Activated CD4-positive, alpha-beta T cell treated with anti-CD3 and anti-CD28 coated beads for 36 hours (primary cell): ENCODE data around the gene HPS5. TPM values are rescaled to one million over a fixed set of nuclear protein-coding genes. Genes with fewer than 3 reads are reported as not detected.

ENCODE experiments used
- ATAC-seq: fragments of 200-7000 bp; cut with Tn5 transposase; one replicate; pipeline ENCODE4 v1.10.0; 2021; ENCODE audit warnings: mild to moderate bottlenecking, moderate library complexity
- CTCF ChIA-PET: fragments of 350-600 bp; sonication (Branson Sonifier 250); formaldehyde crosslinking; loops from one replicate; lab custom pipeline; 2021; ENCODE audit warnings: antibody characterized with exemption; lab: Charles Lee
- POLR2A ChIA-PET: fragments of 350-600 bp; sonication (Branson Sonifier 250); formaldehyde crosslinking; loops from one replicate; lab custom pipeline; 2021; ENCODE audit warnings: antibody characterized with exemption, inconsistent platforms; lab: Charles Lee
- DNase-seq: peaks from one replicate; pipeline ENCODE4 v3.0.0-alpha.2; 2020
- H3K27ac Mint-ChIP-seq: one replicate; pipeline ENCODE4 v1.8.0; 2021; ENCODE audit warnings: mixed read lengths
- H3K27me3 Mint-ChIP-seq: one replicate; pipeline ENCODE4 v1.8.0; 2021; ENCODE audit warnings: mixed read lengths
- H3K36me3 Mint-ChIP-seq: one replicate; pipeline ENCODE4 v1.8.0; 2021; ENCODE audit warnings: low read depth, mixed read lengths
- H3K4me1 Mint-ChIP-seq: one replicate; pipeline ENCODE4 v1.8.0; 2021; ENCODE audit warnings: mixed read lengths
- H3K4me3 Mint-ChIP-seq: one replicate; pipeline ENCODE4 v1.8.0; 2021; ENCODE audit warnings: mild to moderate bottlenecking, moderate library complexity, mixed read lengths
- H3K9me3 Mint-ChIP-seq: one replicate; pipeline ENCODE4 v1.8.0; 2021; ENCODE audit warnings: low read depth, mixed read lengths
- intact Hi-C, 2 experiments: fragments of 100-400 bp; cut with DNase I in 1 of 2; cut with micrococcal nuclease in 1 of 2; formaldehyde crosslinking; loops; one replicate each; pipeline versions ENCODE4 v1.14.2 to v1.15.1; 2022 to 2024; cut with DNase I, micrococcal nuclease
- total RNA-seq, 2 experiments: library from RNA; stranded (reverse); gene quantifications; one replicate each; pipeline ENCODE4 v1.2.3, GENCODE V29; 2021

Gene HPS5
- total RNA-seq, 2 experiments from 2014 or later: 14.3 to 16.1 TPM

DNA sequence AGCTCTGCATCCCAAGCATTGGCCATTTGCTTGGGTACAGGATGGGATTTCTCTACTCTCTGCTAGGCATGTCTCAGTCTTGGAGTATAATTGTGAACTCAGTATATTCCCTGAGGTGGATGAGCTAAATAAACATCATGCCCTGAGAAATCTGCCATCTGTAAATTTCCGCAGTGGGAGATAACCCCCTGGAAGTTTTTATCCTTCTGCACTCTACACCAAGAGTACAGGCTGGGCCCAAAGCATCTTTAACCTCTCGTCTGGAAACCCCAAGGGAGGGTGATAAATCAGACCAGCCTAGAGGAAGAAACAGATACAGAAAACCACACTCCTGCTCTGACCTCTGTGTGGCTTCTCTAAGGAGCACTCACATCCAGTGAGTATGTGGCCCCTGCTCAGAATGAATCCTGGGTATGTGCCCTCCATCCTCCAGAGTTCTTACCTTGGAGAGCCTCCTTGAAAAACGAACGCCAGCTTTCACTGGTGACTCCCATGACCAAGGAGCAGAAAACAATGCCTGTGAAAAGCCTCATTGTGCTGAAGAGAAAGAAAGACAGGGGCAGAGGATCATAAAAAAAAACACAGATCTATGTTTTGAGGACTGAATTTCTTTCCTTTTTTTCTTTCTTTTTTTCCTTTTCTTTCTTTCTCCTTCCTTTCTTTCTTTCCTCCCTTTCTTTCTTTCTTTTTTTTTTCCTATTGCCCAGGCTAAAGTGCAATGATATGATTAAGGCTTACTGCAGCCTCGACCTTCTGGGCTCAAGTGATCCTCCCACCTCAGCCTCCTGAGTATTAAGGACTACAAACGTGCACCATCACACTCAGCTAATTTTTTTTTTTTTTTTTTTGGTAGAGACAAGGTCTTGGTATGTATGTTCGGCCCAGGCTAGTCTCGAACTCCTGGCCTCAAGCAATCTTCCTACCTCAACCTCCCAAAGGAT is 86.3 kb downstream of the HPS5 start:
- H3K27me3 Mint-ChIP-seq: peaks cover 22% of the 10 kb centered on the region
- DNase-seq: no peak
- H3K36me3 Mint-ChIP-seq: no peaks in the 10 kb centered on the region
- CTCF ChIA-PET: interaction anchor here (0.6 to 5.7 kb wide), 2 partner anchors 8 to 305 kb away, joined by 3 to 29 read pairs; no protein-coding TSS in a partner anchor
- no peaks in the 10 kb centered on the region for H3K4me1 Mint-ChIP-seq
- no peak overlapping the region for H3K4me3 Mint-ChIP-seq
- POLR2A ChIA-PET: no interaction called here
- ATAC-seq: no peak
- intact Hi-C loops: no loop called here
- H3K9me3 Mint-ChIP-seq: no peaks in the 10 kb centered on the region
- no peak overlapping the region for H3K27ac Mint-ChIP-seq

DNA sequence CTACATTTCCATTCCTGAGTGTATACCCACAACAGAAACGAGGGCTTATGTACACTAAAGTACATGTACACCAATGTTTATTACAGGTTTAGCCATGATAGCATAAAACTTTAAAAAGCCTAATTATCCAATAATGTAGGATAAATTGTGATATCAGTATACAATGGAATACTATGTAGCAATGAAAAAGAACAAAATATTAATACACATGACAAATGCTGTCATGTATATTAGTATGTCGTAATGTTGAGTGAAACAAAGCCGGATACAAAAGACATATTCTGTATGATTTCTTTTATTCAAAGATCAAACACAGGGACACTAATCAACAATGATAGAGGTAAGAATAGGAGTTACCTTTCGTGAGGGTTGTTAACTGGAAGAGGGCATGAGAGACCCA is 88.0 kb downstream of the HPS5 start:
- H3K27ac Mint-ChIP-seq: no peak overlapping the region
- DNase-seq (no peak), ATAC-seq (no peak)
- intact Hi-C loops: no loop called here
- no peaks in the 10 kb centered on the region for H3K9me3 Mint-ChIP-seq
- no peaks in the 10 kb centered on the region for H3K4me1 Mint-ChIP-seq
- ChIA-PET CTCF (interaction anchor here (0.8 to 5.7 kb wide), 2 partner anchors 10 to 233 kb away, joined by 3 to 29 read pairs; no protein-coding TSS in a partner anchor), POLR2A (no interaction called here)
- peaks cover 14% of the 10 kb centered on the region for H3K27me3 Mint-ChIP-seq
- H3K4me3 Mint-ChIP-seq: no peak overlapping the region
- H3K36me3 Mint-ChIP-seq: no peaks in the 10 kb centered on the region

DNA sequence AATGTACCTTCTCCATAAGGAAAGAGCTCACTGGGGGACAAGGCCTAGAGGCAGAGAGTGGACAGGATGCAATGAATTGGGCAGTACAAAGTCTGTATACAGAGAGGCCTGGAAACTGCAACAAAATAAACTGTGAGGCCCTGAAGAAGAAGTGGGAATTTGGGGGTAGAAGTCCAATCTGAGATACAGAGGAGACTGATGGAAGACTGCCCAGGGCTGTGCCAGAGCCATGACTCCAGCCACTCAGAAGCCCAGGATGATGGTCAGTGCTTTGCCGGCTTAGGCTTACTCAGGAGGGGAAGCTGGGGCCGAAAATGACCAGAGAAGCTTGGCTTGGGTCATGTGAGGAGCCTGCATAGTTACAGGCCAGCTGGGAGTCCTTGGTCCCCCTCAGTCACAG is 91.1 kb downstream of the HPS5 start:
- Mint-ChIP-seq H3K36me3 (no peaks in the 10 kb centered on the region), H3K27me3 (peaks cover 5% of the 10 kb centered on the region), H3K4me1 (no peaks in the 10 kb centered on the region), H3K9me3 (no peaks in the 10 kb centered on the region), H3K4me3 (no peak overlapping the region), H3K27ac (no peak overlapping the region)
- intact Hi-C loops: no loop called here
- ATAC-seq (no peak), DNase-seq (no peak)
- ChIA-PET POLR2A (interaction anchor here (0.7 kb wide), 1 partner anchor 9 kb away, joined by 3 read pairs; no protein-coding TSS in a partner anchor), CTCF (interaction anchor here (5.7 kb wide), 1 partner anchor 13 kb away, joined by 29 read pairs; no protein-coding TSS in a partner anchor)

DNA sequence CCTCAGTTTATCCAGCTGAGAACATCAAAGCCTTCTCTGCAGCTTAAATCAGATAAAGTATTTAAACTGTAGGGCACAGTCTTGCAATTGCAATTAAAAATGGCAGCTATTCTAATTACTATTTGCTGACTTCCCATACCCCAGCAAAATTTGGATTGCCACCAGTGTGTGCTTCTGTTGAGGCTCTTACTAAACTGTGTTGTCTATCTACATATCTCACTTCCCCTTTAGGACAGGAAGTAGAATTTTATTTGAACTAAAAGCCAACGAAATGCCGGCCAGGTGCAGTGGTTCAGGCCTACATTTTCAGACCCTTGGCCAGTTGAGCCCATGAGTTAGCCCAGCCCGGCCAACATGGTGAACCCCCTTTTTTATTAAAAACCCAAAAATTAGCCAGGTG is 92.4 kb downstream of the HPS5 start:
- POLR2A ChIA-PET: interaction anchor here (0.7 kb wide), 1 partner anchor 270 kb away, joined by 5 read pairs; no protein-coding TSS in a partner anchor
- Mint-ChIP-seq H3K9me3 (no peaks in the 10 kb centered on the region), H3K27me3 (peaks cover 8% of the 10 kb centered on the region), H3K36me3 (no peaks in the 10 kb centered on the region), H3K27ac (no peak overlapping the region), H3K4me3 (no peak overlapping the region), H3K4me1 (no peaks in the 10 kb centered on the region)
- no peak for ATAC-seq
- DNase-seq: no peak
- intact Hi-C loops: no loop called here
- CTCF ChIA-PET: interaction anchor here (1.7 kb wide), 1 partner anchor 14 kb away, joined by 8 read pairs; no protein-coding TSS in a partner anchor

Other genes starting within 250 kb of the HPS5 start
- gene SAAL1, start 216.1 kb downstream of the HPS5 start, total RNA-seq: 10 to 100 TPM; 37.4 to 40.9 TPM
- not detected for gene MRGPRX3, start 189.6 kb downstream of the HPS5 start, total RNA-seq
- gene MRGPRX4, start 149.3 kb downstream of the HPS5 start, total RNA-seq: not detected
- not detected for gene SAA4, start 85.3 kb downstream of the HPS5 start, total RNA-seq
- not detected for gene SAA2, start 73.5 kb downstream of the HPS5 start, total RNA-seq
- not detected for gene SAA1, start 55.9 kb downstream of the HPS5 start, total RNA-seq
- gene GTF2H1, start 427 bp upstream of the HPS5 start, total RNA-seq: 10 to 100 TPM; 48.2 to 57.9 TPM
- gene LDHA, start 72.4 kb upstream of the HPS5 start, total RNA-seq: 1,000 to 10,000 TPM; 2,310 to 2,803 TPM
- gene LDHC, start 90.2 kb upstream of the HPS5 start, total RNA-seq: not detected
- not detected for gene LDHAL6A, start 133.7 kb upstream of the HPS5 start, total RNA-seq
- 10 to 100 TPM; 39.2 to 85.0 TPM for gene TSG101, start 204.8 kb upstream of the HPS5 start, total RNA-seq